ENCODE data around the gene ITGB2.
A peak's percentile ranks its signal among the peaks of the same experiment; 100 is the strongest.

Gene ITGB2

GRCh38 chr21:44862869-44863685 is 57.6 kb downstream of the ITGB2 start:
- Histone ChIP-seq H3K36me3 (replicated peaks in 1 of 2; ENCODE audit: control insufficient read depth in 2 of 2, insufficient read depth in 2 of 2, low read length in 2 of 2) (peaks cover 44 to 87% of the 10 kb centered on the region in 2 donors), H4K8ac (ENCODE audit: low read depth, low read length) (no peak overlapping the region), H3K4me2 (ENCODE audit: insufficient read depth, low read length, poor library complexity, severe bottlenecking) (no peak overlapping the region), H3K4ac (ENCODE audit: low read length) (no peak overlapping the region), H3K79me1 (ENCODE audit: low read depth, low read length) (peaks cover 40% of the 10 kb centered on the region), H2BK15ac (ENCODE audit: low read length) (no peak overlapping the region), H2BK5ac (ENCODE audit: low read length) (no peak overlapping the region), H4K91ac (ENCODE audit: low read depth, low read length, poor library complexity) (no peak overlapping the region), H3K4me3 (ENCODE audit: low read length in 2 of 2) (no peak overlapping the region), H2AK5ac (ENCODE audit: low read depth, low read length) (no peak overlapping the region), H2BK120ac (ENCODE audit: low read depth, low read length) (no peak overlapping the region), H3K9ac (ENCODE audit: low read depth, low read length, poor library complexity) (no peak overlapping the region), H3K14ac (ENCODE audit: low read length) (no peak overlapping the region), H3K23ac (ENCODE audit: low read depth, low read length, poor library complexity) (no peak overlapping the region), H2AFZ (ENCODE audit: low read length) (no peak overlapping the region), H3K4me1 (ENCODE audit: control insufficient read depth in 2 of 2, insufficient read depth in 1 of 2, low read depth in 1 of 2, low read length in 2 of 2) (peaks cover 4 to 11% of the 10 kb centered on the region in 2 donors), H3K27me3 (ENCODE audit: control insufficient read depth in 3 of 3, insufficient read depth in 3 of 3, low read depth in 1 of 3, low read length in 3 of 3) (no peaks in the 10 kb centered on the region), H3K18ac (ENCODE audit: low read length) (peak overlapping the region; percentile 53), H2BK12ac (ENCODE audit: low read length) (no peak overlapping the region), H3K27ac (replicated peaks; ENCODE audit: low read length) (no peak overlapping the region), H3K9me3 (replicated peaks in 1 of 2; ENCODE audit: control insufficient read depth in 2 of 2, insufficient read depth in 1 of 2, low read depth in 1 of 2, low read length in 2 of 2) (no peaks in the 10 kb centered on the region)
- WGBS, 2 donors (ENCODE audit: extremely low coverage in 2 of 2, insufficient read length in 2 of 2, insufficient replicate concordance in 1 of 2), result no CpG with 5 or more reads among the region's 25 CpGs
- no peak for DNase-seq (ENCODE audit: low spot score)

DNA sequence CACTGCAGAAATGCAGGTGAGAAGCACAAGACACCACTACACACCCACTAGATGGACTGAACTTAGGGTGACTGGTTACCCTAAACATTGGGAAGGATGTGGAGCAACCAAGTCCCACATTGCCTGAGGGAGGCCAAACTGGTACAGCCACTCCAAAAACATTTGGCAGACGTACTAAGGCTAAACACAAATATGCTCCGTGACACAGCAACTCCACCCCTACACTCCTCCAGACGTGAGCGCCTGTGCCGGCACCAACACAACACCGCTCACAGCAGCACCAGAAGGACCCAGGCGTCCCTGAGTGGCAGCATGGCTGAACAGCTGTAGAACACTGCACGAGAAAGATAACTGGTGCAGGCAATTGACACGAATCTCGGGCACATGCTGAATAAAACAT is 61.9 kb downstream of the ITGB2 start:
- peaks cover 0 to 2% of the 10 kb centered on the region in 2 donors for H3K4me1 ChIP-seq (ENCODE audit: control insufficient read depth in 2 of 2, insufficient read depth in 1 of 2, low read depth in 1 of 2, low read length in 2 of 2)
- no peaks in the 10 kb centered on the region for H3K27me3 ChIP-seq (ENCODE audit: control insufficient read depth in 3 of 3, insufficient read depth in 3 of 3, low read depth in 1 of 3, low read length in 3 of 3)
- H3K4ac ChIP-seq (ENCODE audit: low read length), result no peak overlapping the region
- no peaks in the 10 kb centered on the region for H3K9me3 ChIP-seq (replicated peaks in 1 of 2; ENCODE audit: control insufficient read depth in 2 of 2, insufficient read depth in 1 of 2, low read depth in 1 of 2, low read length in 2 of 2)
- H2BK120ac ChIP-seq (ENCODE audit: low read depth, low read length), result no peak overlapping the region
- peak overlapping the region; percentile 11 for H2BK5ac ChIP-seq (ENCODE audit: low read length)
- H2BK12ac ChIP-seq (ENCODE audit: low read length), result no peak overlapping the region
- no peak overlapping the region for H4K8ac ChIP-seq (ENCODE audit: low read depth, low read length)
- no peak overlapping the region for H4K91ac ChIP-seq (ENCODE audit: low read depth, low read length, poor library complexity)
- peaks cover 33% of the 10 kb centered on the region for H3K79me1 ChIP-seq (ENCODE audit: low read depth, low read length)
- no peak overlapping the region for H3K4me3 ChIP-seq (ENCODE audit: low read length in 2 of 2)
- DNase-seq (ENCODE audit: low spot score), result no peak
- no peak overlapping the region for H2AFZ ChIP-seq (ENCODE audit: low read length)
- H3K9ac ChIP-seq (ENCODE audit: low read depth, low read length, poor library complexity), result no peak overlapping the region
- peaks cover 55 to 94% of the 10 kb centered on the region in 2 donors for H3K36me3 ChIP-seq (replicated peaks in 1 of 2; ENCODE audit: control insufficient read depth in 2 of 2, insufficient read depth in 2 of 2, low read length in 2 of 2)
- no peak overlapping the region for H3K4me2 ChIP-seq (ENCODE audit: insufficient read depth, low read length, poor library complexity, severe bottlenecking)
- H3K23ac ChIP-seq (ENCODE audit: low read depth, low read length, poor library complexity), result no peak overlapping the region
- H3K14ac ChIP-seq (ENCODE audit: low read length), result no peak overlapping the region
- no peak overlapping the region for H2BK15ac ChIP-seq (ENCODE audit: low read length)
- no peak overlapping the region for H3K27ac ChIP-seq (replicated peaks; ENCODE audit: low read length)
- no CpG with 5 or more reads among the region's 10 CpGs for WGBS, 2 donors (ENCODE audit: extremely low coverage in 2 of 2, insufficient read length in 2 of 2, insufficient replicate concordance in 1 of 2)
- no peak overlapping the region for H3K18ac ChIP-seq (ENCODE audit: low read length)
- H2AK5ac ChIP-seq (ENCODE audit: low read depth, low read length), result no peak overlapping the region

DNA sequence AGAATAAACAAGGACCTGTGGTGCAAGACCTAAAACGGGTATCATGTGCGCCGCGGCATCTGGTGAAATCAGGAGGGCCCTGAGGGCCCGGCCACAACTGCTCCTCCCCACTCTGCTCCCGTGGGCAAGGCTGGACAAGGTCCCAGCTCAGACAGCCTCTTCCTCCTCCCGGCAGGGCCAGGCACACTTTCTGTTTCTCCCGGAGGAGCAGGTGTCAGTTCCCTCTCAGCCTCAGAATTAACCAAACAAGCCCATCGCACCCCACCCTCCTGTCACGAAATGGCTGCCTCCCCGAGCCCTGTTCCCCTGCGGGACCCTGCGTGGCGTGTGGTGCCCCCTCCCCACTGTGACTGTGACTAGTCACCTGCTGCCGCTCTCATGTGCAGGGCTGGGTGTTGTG is 62.4 kb downstream of the ITGB2 start:
- WGBS, 2 donors (ENCODE audit: extremely low coverage in 2 of 2, insufficient read length in 2 of 2, insufficient replicate concordance in 1 of 2), result no CpG with 5 or more reads among the region's 15 CpGs
- Histone ChIP-seq H4K8ac (ENCODE audit: low read depth, low read length) (no peak overlapping the region), H2BK12ac (ENCODE audit: low read length) (no peak overlapping the region), H3K27me3 (ENCODE audit: control insufficient read depth in 3 of 3, insufficient read depth in 3 of 3, low read depth in 1 of 3, low read length in 3 of 3) (no peaks in the 10 kb centered on the region), H3K9me3 (replicated peaks in 1 of 2; ENCODE audit: control insufficient read depth in 2 of 2, insufficient read depth in 1 of 2, low read depth in 1 of 2, low read length in 2 of 2) (no peaks in the 10 kb centered on the region), H3K36me3 (replicated peaks in 1 of 2; ENCODE audit: control insufficient read depth in 2 of 2, insufficient read depth in 2 of 2, low read length in 2 of 2) (peaks cover 56 to 94% of the 10 kb centered on the region in 2 donors), H3K4me3 (ENCODE audit: low read length in 2 of 2) (no peak overlapping the region), H3K27ac (replicated peaks; ENCODE audit: low read length) (no peak overlapping the region), H3K4ac (ENCODE audit: low read length) (no peak overlapping the region), H3K4me1 (ENCODE audit: control insufficient read depth in 2 of 2, insufficient read depth in 1 of 2, low read depth in 1 of 2, low read length in 2 of 2) (peaks cover 0 to 2% of the 10 kb centered on the region in 2 donors), H2AK5ac (ENCODE audit: low read depth, low read length) (no peak overlapping the region), H3K9ac (ENCODE audit: low read depth, low read length, poor library complexity) (peak overlapping the region; percentile 76), H3K79me1 (ENCODE audit: low read depth, low read length) (peaks cover 36% of the 10 kb centered on the region), H4K91ac (ENCODE audit: low read depth, low read length, poor library complexity) (no peak overlapping the region), H2AFZ (ENCODE audit: low read length) (no peak overlapping the region), H2BK15ac (ENCODE audit: low read length) (no peak overlapping the region), H3K4me2 (ENCODE audit: insufficient read depth, low read length, poor library complexity, severe bottlenecking) (no peak overlapping the region), H3K23ac (ENCODE audit: low read depth, low read length, poor library complexity) (no peak overlapping the region), H2BK5ac (ENCODE audit: low read length) (peak overlapping the region; percentile 11), H3K18ac (ENCODE audit: low read length) (no peak overlapping the region), H3K14ac (ENCODE audit: low read length) (peak overlapping the region; percentile 17), H2BK120ac (ENCODE audit: low read depth, low read length) (no peak overlapping the region)
- no peak for DNase-seq (ENCODE audit: low spot score)

GRCh38 chr21:44857127-44857892 is 63.4 kb downstream of the ITGB2 start:
- no peak overlapping the region for H4K91ac ChIP-seq (ENCODE audit: low read depth, low read length, poor library complexity)
- no peak overlapping the region for H2BK120ac ChIP-seq (ENCODE audit: low read depth, low read length)
- H3K14ac ChIP-seq (ENCODE audit: low read length), result no peak overlapping the region
- H2AK5ac ChIP-seq (ENCODE audit: low read depth, low read length), result no peak overlapping the region
- no peak overlapping the region for H3K18ac ChIP-seq (ENCODE audit: low read length)
- H3K23ac ChIP-seq (ENCODE audit: low read depth, low read length, poor library complexity), result peak overlapping the region; percentile 31
- H3K36me3 ChIP-seq (replicated peaks in 1 of 2; ENCODE audit: control insufficient read depth in 2 of 2, insufficient read depth in 2 of 2, low read length in 2 of 2), result peaks cover 58 to 93% of the 10 kb centered on the region in 2 donors
- peaks cover 36% of the 10 kb centered on the region for H3K79me1 ChIP-seq (ENCODE audit: low read depth, low read length)
- DNase-seq (ENCODE audit: low spot score), result no peak
- H2BK5ac ChIP-seq (ENCODE audit: low read length), result no peak overlapping the region
- H3K9me3 ChIP-seq (replicated peaks in 1 of 2; ENCODE audit: control insufficient read depth in 2 of 2, insufficient read depth in 1 of 2, low read depth in 1 of 2, low read length in 2 of 2), result no peaks in the 10 kb centered on the region
- no peak overlapping the region for H3K27ac ChIP-seq (replicated peaks; ENCODE audit: low read length)
- no peak overlapping the region for H4K8ac ChIP-seq (ENCODE audit: low read depth, low read length)
- H2BK15ac ChIP-seq (ENCODE audit: low read length), result no peak overlapping the region
- H3K27me3 ChIP-seq (ENCODE audit: control insufficient read depth in 3 of 3, insufficient read depth in 3 of 3, low read depth in 1 of 3, low read length in 3 of 3), result no peaks in the 10 kb centered on the region
- no peak overlapping the region for H3K4ac ChIP-seq (ENCODE audit: low read length)
- no peak overlapping the region for H3K4me2 ChIP-seq (ENCODE audit: insufficient read depth, low read length, poor library complexity, severe bottlenecking)
- WGBS, 2 donors (ENCODE audit: extremely low coverage in 2 of 2, insufficient read length in 2 of 2, insufficient replicate concordance in 1 of 2), result no CpG with 5 or more reads among the region's 16 CpGs
- H2AFZ ChIP-seq (ENCODE audit: low read length), result no peak overlapping the region
- H3K9ac ChIP-seq (ENCODE audit: low read depth, low read length, poor library complexity), result no peak overlapping the region
- H3K4me3 ChIP-seq (ENCODE audit: low read length in 2 of 2), result no peak overlapping the region
- H3K4me1 ChIP-seq (ENCODE audit: control insufficient read depth in 2 of 2, insufficient read depth in 1 of 2, low read depth in 1 of 2, low read length in 2 of 2), result peaks cover 0 to 2% of the 10 kb centered on the region in 2 donors
- H2BK12ac ChIP-seq (ENCODE audit: low read length), result no peak overlapping the region
